BE2C (cell line): ENCODE measurements around the gene TTC31.

Experiments
- DNase-seq: peaks from one replicate; pipeline ENCODE4 v3.0.0-alpha.2; 2020
- H3K27me3 ChIP-seq: fragments of 250-450 bp; sonication (Bioruptor Pico); 2 replicates; pipeline ENCODE4 v1.5.1; 2020; ENCODE audit warnings: mild to moderate bottlenecking
- H3K36me3 ChIP-seq: fragments of 250-450 bp; sonication (Bioruptor Pico); 2 replicates; pipeline ENCODE4 v1.5.1; 2020; ENCODE audit warnings: mild to moderate bottlenecking
- H3K4me1 ChIP-seq: fragments of 250-450 bp; sonication (Bioruptor Pico); 2 replicates; pipeline ENCODE4 v1.5.1; 2020
- H3K4me3 ChIP-seq: 2 replicates; pipeline ENCODE4 v1.5.1; 2011; ENCODE audit warnings: low read depth, low read length
- H3K9me3 ChIP-seq: fragments of 250-450 bp; sonication (Bioruptor Pico); 2 replicates; pipeline ENCODE4 v1.5.1; 2020
- TF ChIP-seq, protein P1 (sequence below): IDR thresholded peaks from 2 replicates; pipeline ENCODE4 v1.5.1; 2012; ENCODE audit warnings: mild to moderate bottlenecking, low read depth, low read length

TTC31 gene

DNA sequence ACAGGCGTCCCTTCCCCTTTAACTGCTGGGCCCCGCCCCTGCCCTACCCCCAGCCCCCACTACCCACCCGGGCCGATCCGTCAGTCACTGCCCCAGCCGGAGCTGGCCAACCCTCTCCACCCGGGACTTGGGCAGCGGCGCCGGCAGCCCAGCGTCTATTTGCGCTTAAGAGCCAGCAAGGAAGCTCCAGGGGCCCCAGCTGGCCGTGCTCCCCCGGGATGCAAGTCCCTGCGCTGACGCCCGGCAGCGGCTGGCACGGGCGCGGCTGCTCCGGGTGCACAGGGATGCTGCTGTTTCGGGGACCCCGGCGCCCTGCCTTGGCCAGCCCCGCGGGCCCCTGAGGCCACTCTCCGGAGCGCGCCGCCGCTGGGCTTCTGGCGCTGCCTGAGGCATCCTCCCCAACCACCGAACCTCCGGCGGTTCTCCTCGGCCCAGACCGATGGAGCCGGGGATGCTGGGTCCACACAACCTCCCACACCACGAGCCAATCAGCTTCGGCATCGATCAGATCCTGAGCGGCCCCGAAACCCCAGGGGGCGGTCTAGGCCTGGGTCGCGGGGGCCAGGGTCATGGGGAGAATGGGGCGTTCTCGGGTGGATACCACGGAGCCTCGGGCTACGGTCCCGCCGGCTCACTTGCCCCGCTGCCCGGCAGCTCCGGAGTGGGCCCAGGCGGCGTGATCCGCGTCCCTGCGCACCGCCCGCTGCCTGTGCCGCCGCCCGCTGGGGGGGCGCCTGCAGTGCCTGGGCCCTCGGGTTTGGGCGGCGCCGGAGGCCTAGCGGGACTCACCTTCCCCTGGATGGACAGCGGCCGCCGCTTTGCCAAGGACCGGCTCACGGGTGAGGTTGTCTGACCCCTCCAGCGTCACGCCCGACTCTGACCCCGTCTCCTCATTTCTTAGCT is 31.7 kb downstream of the TTC31 start, which contains the start of gene TLX2:
Gene TLX2, plus strand, starts transcription at position 83 of the 903 bp plus-strand sequence. Its CDS starts 357 bp downstream, at position 440.
- Histone ChIP-seq H3K36me3 (peaks cover 50% of the 10 kb centered on the region), H3K27me3 (no peaks in the 10 kb centered on the region), H3K9me3 (no peaks in the 10 kb centered on the region; the same call in 1 of the 2 replicates), H3K4me1 (peaks cover 4% of the 10 kb centered on the region), H3K4me3 (peak within 1 kb of the TSS; percentile 74)
- TF ChIP-seq, protein P1, sequence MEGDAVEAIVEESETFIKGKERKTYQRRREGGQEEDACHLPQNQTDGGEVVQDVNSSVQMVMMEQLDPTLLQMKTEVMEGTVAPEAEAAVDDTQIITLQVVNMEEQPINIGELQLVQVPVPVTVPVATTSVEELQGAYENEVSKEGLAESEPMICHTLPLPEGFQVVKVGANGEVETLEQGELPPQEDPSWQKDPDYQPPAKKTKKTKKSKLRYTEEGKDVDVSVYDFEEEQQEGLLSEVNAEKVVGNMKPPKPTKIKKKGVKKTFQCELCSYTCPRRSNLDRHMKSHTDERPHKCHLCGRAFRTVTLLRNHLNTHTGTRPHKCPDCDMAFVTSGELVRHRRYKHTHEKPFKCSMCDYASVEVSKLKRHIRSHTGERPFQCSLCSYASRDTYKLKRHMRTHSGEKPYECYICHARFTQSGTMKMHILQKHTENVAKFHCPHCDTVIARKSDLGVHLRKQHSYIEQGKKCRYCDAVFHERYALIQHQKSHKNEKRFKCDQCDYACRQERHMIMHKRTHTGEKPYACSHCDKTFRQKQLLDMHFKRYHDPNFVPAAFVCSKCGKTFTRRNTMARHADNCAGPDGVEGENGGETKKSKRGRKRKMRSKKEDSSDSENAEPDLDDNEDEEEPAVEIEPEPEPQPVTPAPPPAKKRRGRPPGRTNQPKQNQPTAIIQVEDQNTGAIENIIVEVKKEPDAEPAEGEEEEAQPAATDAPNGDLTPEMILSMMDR = no peak
- no peak for DNase-seq

DNA sequence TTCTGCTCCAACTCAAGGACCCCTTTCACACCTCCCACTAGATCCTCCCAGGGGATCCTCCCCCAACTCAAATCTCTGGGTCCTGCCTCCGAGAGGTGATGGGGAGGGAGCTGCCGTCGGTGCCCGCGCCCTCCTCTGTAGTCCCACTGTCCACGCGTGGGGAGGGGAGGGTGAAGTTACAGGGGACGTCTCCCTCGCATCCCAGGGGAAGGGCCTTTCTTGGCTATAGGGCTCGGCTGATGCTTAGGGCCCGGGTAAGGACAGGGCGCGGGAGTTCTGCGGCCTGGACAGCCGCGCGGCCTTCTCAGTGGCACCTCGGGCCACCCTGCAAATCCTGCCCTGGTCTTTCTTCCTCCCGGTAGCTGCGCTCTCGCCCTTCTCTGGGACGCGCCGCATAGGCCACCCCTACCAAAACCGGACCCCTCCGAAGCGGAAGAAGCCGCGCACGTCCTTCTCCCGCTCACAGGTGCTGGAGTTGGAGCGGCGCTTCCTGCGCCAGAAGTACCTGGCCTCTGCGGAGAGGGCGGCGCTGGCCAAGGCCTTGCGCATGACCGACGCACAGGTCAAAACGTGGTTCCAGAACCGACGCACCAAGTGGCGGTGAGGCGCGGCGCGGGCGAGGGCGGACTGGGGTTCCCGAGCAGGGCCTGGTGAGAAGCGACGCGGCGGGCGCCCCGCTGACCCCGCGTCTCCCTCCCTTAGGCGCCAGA is 32.5 kb downstream of the TTC31 start:
- H3K4me1 ChIP-seq = peaks cover 4% of the 10 kb centered on the region
- H3K36me3 ChIP-seq = peaks cover 54% of the 10 kb centered on the region
- H3K4me3 ChIP-seq = peak overlapping the region; percentile 74
- TF ChIP-seq, protein P1 = no peak
- H3K9me3 ChIP-seq = no peaks in the 10 kb centered on the region; the same call in 1 of the 2 replicates
- no peak for DNase-seq
- H3K27me3 ChIP-seq = no peaks in the 10 kb centered on the region

DNA sequence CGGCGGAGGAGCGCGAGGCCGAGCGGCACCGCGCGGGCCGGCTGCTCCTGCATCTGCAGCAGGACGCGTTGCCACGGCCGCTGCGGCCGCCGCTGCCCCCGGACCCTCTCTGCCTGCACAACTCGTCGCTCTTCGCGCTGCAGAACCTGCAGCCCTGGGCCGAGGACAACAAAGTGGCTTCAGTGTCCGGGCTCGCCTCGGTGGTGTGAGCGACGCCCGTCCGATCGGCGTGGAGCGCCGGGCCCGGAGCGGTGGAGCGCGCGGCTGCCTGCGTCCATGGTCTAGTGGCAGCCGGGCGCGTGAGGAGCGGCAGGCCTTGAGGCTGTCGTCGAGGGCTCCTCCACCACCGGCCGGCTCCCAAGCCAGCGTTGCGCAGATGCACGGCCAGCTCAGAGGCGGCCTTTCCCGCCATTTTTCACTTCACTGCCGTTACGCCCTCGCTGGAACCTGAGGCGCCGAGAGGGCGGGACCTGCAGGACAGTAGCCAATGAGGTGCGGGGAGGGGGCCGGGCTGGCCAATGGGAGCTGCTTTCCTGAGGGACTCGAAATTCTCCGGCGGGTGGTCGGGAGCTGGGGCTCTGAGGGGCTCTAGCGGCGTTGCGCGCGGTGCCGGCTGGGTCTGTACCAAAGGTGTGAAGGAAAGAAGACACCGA is 33.2 kb downstream of the TTC31 start:
- Histone ChIP-seq H3K9me3 (no peaks in the 10 kb centered on the region; the same call in 1 of the 2 replicates), H3K36me3 (peaks cover 54% of the 10 kb centered on the region), H3K4me1 (peaks cover 4% of the 10 kb centered on the region), H3K27me3 (no peaks in the 10 kb centered on the region), H3K4me3 (no peak overlapping the region)
- TF ChIP-seq, protein P1 = no peak
- DNase-seq = no peak

DNA sequence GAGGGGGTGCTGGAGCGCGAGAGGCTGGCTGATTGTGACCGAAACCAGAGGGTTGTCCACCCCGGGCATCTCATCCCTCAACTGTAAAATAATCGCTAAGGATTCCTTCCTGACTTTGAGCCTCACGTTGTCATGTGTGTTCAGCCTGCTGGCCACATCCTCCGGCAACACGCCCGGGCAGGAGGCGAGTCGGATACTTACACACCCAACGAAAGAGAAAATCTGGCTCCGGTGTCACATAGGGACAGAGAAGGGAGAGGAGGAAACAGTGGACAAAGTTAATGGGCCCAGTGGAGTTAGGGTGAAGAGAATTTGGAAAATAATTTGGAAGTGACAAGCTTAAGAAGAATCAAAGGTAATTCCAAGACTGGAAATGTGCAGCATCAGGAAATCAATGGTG is 33.8 kb downstream of the TTC31 start:
- Histone ChIP-seq H3K9me3 (no peaks in the 10 kb centered on the region; the same call in 1 of the 2 replicates), H3K36me3 (peaks cover 54% of the 10 kb centered on the region), H3K4me1 (peaks cover 4% of the 10 kb centered on the region), H3K27me3 (no peaks in the 10 kb centered on the region), H3K4me3 (no peak overlapping the region; the same call in 1 of the 2 replicates)
- TF ChIP-seq, protein P1 = no peak
- DNase-seq = no peak

DNA sequence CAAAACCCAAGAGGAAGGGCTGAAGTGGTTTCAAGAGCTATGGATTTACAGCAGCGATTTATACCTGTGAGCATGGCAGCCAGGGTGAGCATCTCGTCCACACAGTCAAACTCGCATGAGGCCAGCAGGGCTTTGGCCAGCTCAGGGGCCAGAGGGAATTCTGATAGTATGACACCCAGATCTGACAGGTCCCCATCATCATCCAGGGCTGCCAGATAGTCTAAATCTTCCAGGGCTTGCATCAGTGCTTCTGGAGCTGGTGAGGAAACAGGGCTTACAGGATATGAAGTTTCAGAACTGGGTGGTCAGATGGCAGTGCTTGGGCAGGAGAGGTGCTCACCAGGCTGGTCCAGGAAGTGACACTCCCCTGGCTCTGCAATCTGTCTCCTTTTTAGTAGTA is 39.6 kb downstream of the TTC31 start:
- TF ChIP-seq, protein P1 = no peak
- Histone ChIP-seq H3K4me1 (no peaks in the 10 kb centered on the region; the same call in 1 of the 2 replicates), H3K36me3 (peaks cover 46% of the 10 kb centered on the region), H3K4me3 (no peak overlapping the region), H3K9me3 (no peaks in the 10 kb centered on the region), H3K27me3 (no peaks in the 10 kb centered on the region)
- no peak for DNase-seq
